CD14-positive monocyte (primary cell): Measurements from ENCODE around the gene MED29. TPM values are rescaled to one million over a fixed set of nuclear protein-coding genes. Genes with fewer than 3 reads are reported as not detected.

Experiments
- DNase-seq, 3 donors: peaks; one replicate each; pipeline ENCODE4 v3.0.0-alpha.2; 2011 to 2022
- H2AFZ ChIP-seq: 2 replicates; pipeline ENCODE4 v1.6.0; 2012; ENCODE audit warnings: mild to moderate bottlenecking, low read depth, low read length, inconsistent platforms; ENCODE audit not compliant: insufficient read depth, poor library complexity, severe bottlenecking
- H3K27ac ChIP-seq, 2 donors: 1 replicate in 1 of 2; 2 replicates in 1 of 2; pipeline ENCODE4 v1.5.1; 2012 to 2013; ENCODE audit warnings: low read length in 2 of 2, control low read depth in 1 of 2, inconsistent platforms in 1 of 2, low read depth in 1 of 2, mild to moderate bottlenecking in 1 of 2
- H3K27me3 ChIP-seq, 2 donors: one replicate each; pipeline versions ENCODE4 v1.6.0 to v1.6.1; 2011 to 2013; ENCODE audit warnings: low read length in 2 of 2; ENCODE audit not compliant: control insufficient read depth in 2 of 2, insufficient read depth in 2 of 2
- H3K36me3 ChIP-seq, 2 donors: replicated peaks in 1 of 2; 1 replicate in 1 of 2; 2 replicates in 1 of 2; pipeline versions ENCODE4 v1.5.1 to v1.6.1; 2012 to 2013; ENCODE audit warnings: low read length in 2 of 2, control low read depth in 1 of 2, inconsistent platforms in 1 of 2, mild to moderate bottlenecking in 1 of 2; ENCODE audit not compliant: insufficient read depth in 2 of 2, control insufficient read depth in 1 of 2
- H3K4me1 ChIP-seq, 2 donors: 1 replicate in 1 of 2; 2 replicates in 1 of 2; pipeline versions ENCODE4 v1.5.1 to v1.6.1; 2012 to 2013; ENCODE audit warnings: low read length in 2 of 2, control low read depth in 1 of 2, inconsistent platforms in 1 of 2, mild to moderate bottlenecking in 1 of 2, moderate library complexity in 1 of 2; ENCODE audit not compliant: insufficient read depth in 2 of 2, control insufficient read depth in 1 of 2
- H3K4me2 ChIP-seq: replicated peaks from 2 replicates; pipeline ENCODE3; 2012; ENCODE audit warnings: low read length, moderate library complexity, mild to moderate bottlenecking; ENCODE audit not compliant: poor library complexity, severe bottlenecking; ENCODE audit errors: extremely low read depth
- H3K4me3 ChIP-seq, 3 experiments: fragments of 200-600 bp in 1 of 3; sonication (generic) in 1 of 3; replicated peaks in 1 of 3; 1 replicate in 2 of 3; 2 replicates in 1 of 3; pipeline ENCODE4 v1.5.1; 2011 to 2013; ENCODE audit warnings: low read length in 3 of 3, mild to moderate bottlenecking in 3 of 3, control low read depth in 2 of 3, low read depth in 2 of 3, inconsistent platforms in 1 of 3, moderate library complexity in 1 of 3
- H3K79me2 ChIP-seq: 2 replicates; pipeline ENCODE4 v1.6.0; 2012; ENCODE audit warnings: mild to moderate bottlenecking, control low read depth, inconsistent platforms, low read length, moderate library complexity; ENCODE audit not compliant: insufficient read depth
- H3K9ac ChIP-seq: 2 replicates; pipeline ENCODE4 v1.6.0; 2017; ENCODE audit warnings: low read length, mild to moderate bottlenecking; ENCODE audit not compliant: insufficient read depth, poor library complexity, severe bottlenecking
- H3K9me3 ChIP-seq, 2 donors: replicated peaks in 1 of 2; 1 replicate in 1 of 2; 2 replicates in 1 of 2; pipeline versions ENCODE4 v1.5.1 to v1.6.1; 2012 to 2013; ENCODE audit warnings: low read length in 2 of 2, control low read depth in 1 of 2; ENCODE audit not compliant: control insufficient read depth in 1 of 2, insufficient read depth in 1 of 2
- H4K20me1 ChIP-seq: 2 replicates; pipeline ENCODE4 v1.6.0; 2012; ENCODE audit warnings: mild to moderate bottlenecking, low read length, control low read depth, moderate library complexity; ENCODE audit not compliant: insufficient read depth
- H3K27ac Mint-ChIP-seq, 7 donors: one replicate each; pipeline ENCODE4 v1.8.0; 2020; ENCODE audit warnings: mild to moderate bottlenecking in 7 of 7, mixed read lengths in 7 of 7, moderate library complexity in 6 of 7, inconsistent platforms in 2 of 7
- H3K27me3 Mint-ChIP-seq, 3 donors: one replicate each; pipeline ENCODE4 v1.8.0; 2021 to 2022; ENCODE audit warnings: low read depth in 3 of 3, mild to moderate bottlenecking in 3 of 3, mixed read lengths in 3 of 3, moderate library complexity in 3 of 3, inconsistent platforms in 1 of 3
- H3K36me3 Mint-ChIP-seq, 2 donors: one replicate each; pipeline ENCODE4 v1.8.0; 2020; ENCODE audit warnings: mixed read lengths in 2 of 2, inconsistent platforms in 1 of 2, mild to moderate bottlenecking in 1 of 2
- H3K4me1 Mint-ChIP-seq: one replicate; pipeline ENCODE4 v1.8.0; 2020; ENCODE audit warnings: mild to moderate bottlenecking, mixed read lengths
- H3K4me3 Mint-ChIP-seq, 2 donors: one replicate each; pipeline ENCODE4 v1.8.0; 2020; ENCODE audit warnings: mild to moderate bottlenecking in 2 of 2, mixed read lengths in 2 of 2, moderate library complexity in 1 of 2
- H3K9me3 Mint-ChIP-seq, 7 donors: one replicate each; pipeline ENCODE4 v1.8.0; 2020 to 2022; ENCODE audit warnings: mixed read lengths in 7 of 7, mild to moderate bottlenecking in 6 of 7, moderate library complexity in 6 of 7, inconsistent platforms in 2 of 7
- WGBS: methylation state at CpG from one replicate; pipeline ENCODE4 v1.1.5; 2013; ENCODE audit warnings: missing lambda C conversion rate; ENCODE audit not compliant: insufficient coverage; 5-methylcytosine and 5-hydroxymethylcytosine counted together
- intact Hi-C, 2 donors: fragments of 100-400 bp; cut with micrococcal nuclease; formaldehyde crosslinking; loops; one replicate each; pipeline versions ENCODE4 v1.15.0 to v1.15.1; 2023
- polyA plus RNA-seq, 3 donors: library from polyadenylated mRNA; depleted of rRNA in 1 of 3; unstranded in 2 of 3; stranded (reverse) in 1 of 3; fragments of 300-500 nt in 2 of 3; fragments of >200 nt in 1 of 3; fragmentation: Illumina TruSeq in 2 of 3; gene quantifications; 1 replicate in 2 of 3; 2 replicates in 1 of 3; pipeline ENCODE4 v1.2.3, GENCODE V29; 2012 to 2021
- TF ChIP-seq, protein P1 (sequence below): fragments of 200-600 bp; IDR thresholded peaks from one replicate; pipeline ENCODE4 v1.8.0; 2022; ENCODE audit warnings: antibody characterized with exemption, mild to moderate bottlenecking

The MED29 gene
- polyA plus RNA-seq, 3 donors, result 35.8 to 38.2 (median 37.0) TPM

GRCh38 chr19:39408392-39409207, 17.4 kb downstream of the MED29 start:
- Histone ChIP-seq H3K4me3 (peak overlapping the region; percentile 89 to 96 (median 91)), H3K4me1 (peaks cover 41 to 45% of the 10 kb centered on the region in 2 donors), H3K9ac (peak overlapping the region; percentile 100), H3K27ac (peak overlapping the region; percentile 98 to 99), H3K4me2 (peak overlapping the region; percentile 83), H3K27me3 (no peaks in the 10 kb centered on the region), H2AFZ (no peak overlapping the region), H3K79me2 (peaks cover 85% of the 10 kb centered on the region), H4K20me1 (peaks cover 62% of the 10 kb centered on the region), H3K9me3 (no peaks in the 10 kb centered on the region), H3K36me3 (peaks cover 23% of the 10 kb centered on the region in 2 donors)
- intact Hi-C loops, result loop anchor here in 1 of 2 donors (2.0 kb wide), 1 partner anchor 68 kb away; no protein-coding TSS in a partner anchor
- H3K4me3 Mint-ChIP-seq, result peak overlapping the region; percentile 96 to 99
- 67% methylated on average over 9 of the region's 20 CpGs for whole genome bisulfite sequencing
- H3K9me3 Mint-ChIP-seq, result peaks cover 4 to 27% (median 18%) of the 10 kb centered on the region in 7 donors
- DNase-seq, result peak in 1 of 3 donors; percentile 44
- H3K36me3 Mint-ChIP-seq, result peaks cover 32 to 46% of the 10 kb centered on the region in 2 donors
- TF ChIP-seq, protein P1, sequence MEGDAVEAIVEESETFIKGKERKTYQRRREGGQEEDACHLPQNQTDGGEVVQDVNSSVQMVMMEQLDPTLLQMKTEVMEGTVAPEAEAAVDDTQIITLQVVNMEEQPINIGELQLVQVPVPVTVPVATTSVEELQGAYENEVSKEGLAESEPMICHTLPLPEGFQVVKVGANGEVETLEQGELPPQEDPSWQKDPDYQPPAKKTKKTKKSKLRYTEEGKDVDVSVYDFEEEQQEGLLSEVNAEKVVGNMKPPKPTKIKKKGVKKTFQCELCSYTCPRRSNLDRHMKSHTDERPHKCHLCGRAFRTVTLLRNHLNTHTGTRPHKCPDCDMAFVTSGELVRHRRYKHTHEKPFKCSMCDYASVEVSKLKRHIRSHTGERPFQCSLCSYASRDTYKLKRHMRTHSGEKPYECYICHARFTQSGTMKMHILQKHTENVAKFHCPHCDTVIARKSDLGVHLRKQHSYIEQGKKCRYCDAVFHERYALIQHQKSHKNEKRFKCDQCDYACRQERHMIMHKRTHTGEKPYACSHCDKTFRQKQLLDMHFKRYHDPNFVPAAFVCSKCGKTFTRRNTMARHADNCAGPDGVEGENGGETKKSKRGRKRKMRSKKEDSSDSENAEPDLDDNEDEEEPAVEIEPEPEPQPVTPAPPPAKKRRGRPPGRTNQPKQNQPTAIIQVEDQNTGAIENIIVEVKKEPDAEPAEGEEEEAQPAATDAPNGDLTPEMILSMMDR, result no peak
- H3K27ac Mint-ChIP-seq, result peak overlapping the region; percentile 96 to 100 (median 99)
- peaks cover 34% of the 10 kb centered on the region for H3K4me1 Mint-ChIP-seq
- H3K27me3 Mint-ChIP-seq, result peaks cover 0 to 31% (median 6%) of the 10 kb centered on the region in 3 donors

DNA sequence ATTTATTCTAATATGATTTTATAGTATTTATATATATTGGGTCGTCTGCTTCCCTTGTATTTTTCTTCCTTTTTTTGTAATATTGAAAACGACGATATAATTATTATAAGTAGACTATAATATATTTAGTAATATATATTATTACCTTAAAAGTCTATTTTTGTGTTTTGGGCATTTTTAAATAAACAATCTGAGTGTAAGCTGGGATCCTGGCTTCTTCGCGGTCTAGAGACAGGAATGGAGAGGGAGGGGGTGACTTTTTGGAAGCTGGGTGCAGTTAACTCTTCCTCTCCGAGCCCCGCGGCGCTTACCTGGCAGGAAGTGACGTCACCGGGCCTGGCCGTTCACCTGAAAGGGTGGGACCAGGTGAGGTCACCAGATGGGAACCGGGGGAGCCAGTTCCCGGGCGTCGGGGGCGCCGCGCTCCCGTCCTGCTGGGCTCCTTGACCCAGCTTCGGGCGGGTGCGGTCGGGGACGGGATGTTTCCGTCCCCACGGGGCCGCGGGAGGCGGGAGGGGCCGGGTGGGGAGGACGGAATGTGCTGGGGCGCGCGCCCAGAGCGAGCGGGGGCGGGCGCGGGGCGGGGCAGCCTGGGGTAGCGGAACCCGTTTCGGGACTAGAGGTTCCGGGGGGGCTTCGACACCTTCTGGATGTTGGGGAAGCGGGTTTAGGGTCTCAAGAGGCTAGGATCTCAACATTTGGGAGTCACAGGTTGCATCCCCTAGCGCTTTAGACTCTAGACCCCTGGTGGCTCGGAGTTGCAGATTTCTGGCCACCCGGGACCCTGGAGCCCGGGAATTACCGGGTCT, 18.2 kb downstream of the MED29 start:
- Mint-ChIP-seq H3K27me3 (peaks cover 2 to 34% (median 10%) of the 10 kb centered on the region in 3 donors), H3K4me1 (peaks cover 38% of the 10 kb centered on the region), H3K36me3 (peaks cover 38 to 50% of the 10 kb centered on the region in 2 donors), H3K4me3 (peak overlapping the region; percentile 96 to 99), H3K27ac (peak overlapping the region; percentile 96 to 100 (median 99)), H3K9me3 (peaks cover 6 to 27% (median 19%) of the 10 kb centered on the region in 7 donors)
- H3K27ac ChIP-seq, result peak overlapping the region; percentile 98 to 99
- H3K4me1 ChIP-seq, result peaks cover 44 to 47% of the 10 kb centered on the region in 2 donors
- intact Hi-C loops, result loop anchor here in 1 of 2 donors (1.0 to 2.0 kb wide), 2 partner anchors 7 to 69 kb away; no protein-coding TSS in a partner anchor
- H3K4me2 ChIP-seq, result peak overlapping the region; percentile 83
- H3K79me2 ChIP-seq, result peaks cover 79% of the 10 kb centered on the region
- no peaks in the 10 kb centered on the region for H3K9me3 ChIP-seq
- WGBS, result under 1% methylated on average over 33 of the region's 52 CpGs
- H3K27me3 ChIP-seq, result no peaks in the 10 kb centered on the region
- TF ChIP-seq, protein P1, result no peak
- peaks cover 23% of the 10 kb centered on the region in 2 donors for H3K36me3 ChIP-seq
- peak in 2 of 3 donors; percentile 64 to 65 for DNase-seq
- H3K9ac ChIP-seq, result peak overlapping the region; percentile 100
- H3K4me3 ChIP-seq, result peak overlapping the region; percentile 89 to 96 (median 91)
- no peak overlapping the region for H2AFZ ChIP-seq
- H4K20me1 ChIP-seq, result peaks cover 70% of the 10 kb centered on the region
